Subcutaneous preadipocyte (primary cell): Measurements from ENCODE around the gene ANKRD60. TPM values are rescaled to one million over a fixed set of nuclear protein-coding genes. Genes with fewer than 3 reads are reported as not detected.

ENCODE experiments used
- total RNA-seq: library from RNA; depleted of rRNA; stranded (reverse); fragments of >200 nt; gene quantifications from 2 replicates; pipeline ENCODE4 v1.2.3, GENCODE V29; 2012

ANKRD60 gene, protein sequence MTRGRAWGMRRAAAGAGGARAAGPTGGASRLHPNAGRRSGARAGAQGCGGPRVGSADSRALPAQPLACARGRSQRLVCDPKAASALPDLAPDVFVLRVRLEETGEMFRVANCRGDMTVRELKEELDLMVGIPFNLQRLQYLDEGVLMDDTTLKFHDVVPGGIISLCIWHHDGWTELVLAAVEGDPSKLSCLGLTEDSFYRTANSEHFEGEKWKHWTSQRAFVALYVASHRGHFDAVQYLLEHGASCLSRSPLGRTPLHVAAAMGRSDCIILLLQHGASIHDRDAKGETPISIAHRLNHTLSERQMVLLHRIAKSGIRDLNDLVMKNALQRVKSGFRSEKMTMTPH
- not detected in 2 replicates for total RNA-seq

DNA sequence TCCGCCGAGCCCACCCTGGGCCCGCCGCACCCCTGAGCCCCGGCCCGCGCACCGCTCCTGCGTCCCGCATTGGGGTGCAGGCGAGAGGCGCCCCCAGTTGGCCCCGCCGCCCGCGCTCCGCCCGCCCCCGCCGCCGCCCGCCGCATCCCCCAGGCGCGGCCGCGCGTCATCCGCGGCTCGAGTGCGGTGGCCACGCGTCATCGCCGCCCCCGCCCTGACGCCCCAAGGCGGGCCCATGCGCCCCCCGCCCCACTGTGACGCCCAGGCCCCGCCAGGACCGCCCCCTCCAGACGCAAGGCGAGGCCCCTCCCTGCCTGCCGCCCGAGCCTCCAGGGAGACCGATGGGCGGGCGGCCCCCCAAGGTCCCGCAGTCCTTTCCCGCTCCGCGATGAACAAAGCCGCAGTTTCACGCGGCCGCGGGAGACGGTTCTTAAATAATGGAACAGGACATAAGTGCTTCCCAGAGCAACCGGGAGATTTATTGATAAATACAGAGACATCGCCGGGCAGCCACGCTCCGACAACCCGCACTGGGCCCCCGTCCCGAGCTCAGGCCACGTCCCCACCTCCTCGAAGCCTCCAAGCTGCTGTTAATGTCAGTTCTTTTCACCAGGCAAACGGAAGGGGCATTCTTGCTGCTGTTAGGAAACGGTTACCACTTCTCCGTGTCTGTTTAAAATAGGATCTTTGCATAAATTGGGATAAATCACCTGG is at the start of gene ANKRD60:
Gene ANKRD60, minus strand, starts transcription at position 170 of the 714 bp plus-strand sequence. Its CDS starts 0 bp downstream, at position 170.

Other genes with a start within 250 kb of the ANKRD60 start
- gene RAB22A, start 81.1 kb upstream of the ANKRD60 start, total RNA-seq = 15.8 and 20.3 TPM in 2 replicates
- 11.4 and 11.9 TPM in 2 replicates for gene VAPB, start 160.6 kb upstream of the ANKRD60 start, total RNA-seq